ENCODE data around the gene MTPN. TPM values are rescaled to one million over a fixed set of nuclear protein-coding genes. Genes with fewer than 3 reads are reported as not detected.

MTPN gene
- total RNA-seq, 6 experiments from 2014 or later: 31.6 to 42.3 (median 39.5) TPM

DNA sequence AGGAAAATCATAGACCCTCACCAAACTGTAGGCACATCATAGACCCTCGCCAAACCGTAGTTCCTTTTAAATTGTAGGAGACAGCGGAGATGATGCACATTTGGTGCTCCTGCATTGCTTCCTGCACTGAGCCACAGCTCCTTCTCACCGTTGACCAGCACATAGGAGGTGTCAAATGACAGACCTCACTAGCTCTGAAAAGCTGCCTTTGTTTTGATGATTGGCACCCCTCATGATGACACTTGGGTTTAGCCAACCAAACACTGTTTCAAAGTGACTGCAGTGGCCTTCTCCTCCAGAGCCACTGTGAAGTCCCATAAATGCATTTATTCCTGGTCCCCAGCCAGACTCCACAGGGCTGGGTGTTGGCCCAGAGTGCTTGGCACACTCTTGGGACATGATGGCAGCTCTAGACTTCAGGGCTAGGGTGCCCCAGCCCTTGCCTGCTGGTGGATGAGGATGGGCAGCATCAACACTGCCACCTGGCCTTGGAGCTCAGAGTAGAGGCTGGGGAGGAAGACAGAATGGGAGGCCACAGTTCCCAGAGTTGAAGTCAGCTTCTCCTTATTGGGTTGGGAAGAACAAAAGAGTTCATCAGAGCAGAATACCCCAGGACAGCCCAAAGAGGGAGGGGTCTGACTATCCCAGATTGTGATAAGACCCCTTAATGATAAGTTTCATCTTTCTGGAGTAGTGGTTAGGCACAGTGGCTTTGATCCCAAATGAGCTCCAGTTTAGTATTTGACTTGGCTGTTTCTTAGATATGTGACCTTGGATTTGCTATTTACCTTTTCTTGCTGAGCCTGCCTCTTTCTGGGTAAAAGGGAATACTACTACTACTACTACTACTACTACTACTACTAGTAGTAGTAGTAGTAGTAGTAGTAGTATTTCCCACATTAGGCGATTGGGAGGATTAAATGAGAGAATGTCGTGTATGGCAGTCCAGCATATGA, 75.3 kb downstream of the MTPN start:
- TF ChIP-seq, protein P1, sequence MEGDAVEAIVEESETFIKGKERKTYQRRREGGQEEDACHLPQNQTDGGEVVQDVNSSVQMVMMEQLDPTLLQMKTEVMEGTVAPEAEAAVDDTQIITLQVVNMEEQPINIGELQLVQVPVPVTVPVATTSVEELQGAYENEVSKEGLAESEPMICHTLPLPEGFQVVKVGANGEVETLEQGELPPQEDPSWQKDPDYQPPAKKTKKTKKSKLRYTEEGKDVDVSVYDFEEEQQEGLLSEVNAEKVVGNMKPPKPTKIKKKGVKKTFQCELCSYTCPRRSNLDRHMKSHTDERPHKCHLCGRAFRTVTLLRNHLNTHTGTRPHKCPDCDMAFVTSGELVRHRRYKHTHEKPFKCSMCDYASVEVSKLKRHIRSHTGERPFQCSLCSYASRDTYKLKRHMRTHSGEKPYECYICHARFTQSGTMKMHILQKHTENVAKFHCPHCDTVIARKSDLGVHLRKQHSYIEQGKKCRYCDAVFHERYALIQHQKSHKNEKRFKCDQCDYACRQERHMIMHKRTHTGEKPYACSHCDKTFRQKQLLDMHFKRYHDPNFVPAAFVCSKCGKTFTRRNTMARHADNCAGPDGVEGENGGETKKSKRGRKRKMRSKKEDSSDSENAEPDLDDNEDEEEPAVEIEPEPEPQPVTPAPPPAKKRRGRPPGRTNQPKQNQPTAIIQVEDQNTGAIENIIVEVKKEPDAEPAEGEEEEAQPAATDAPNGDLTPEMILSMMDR (IDR thresholded peaks at IDR 0.05): no peak
- no peak for TF ChIP-seq POLR2A (IDR thresholded peaks at IDR 0.05)
- ATAC-seq: peak in 1 of 4 donors; percentile 42
- H3K27ac ChIP-seq: no peak overlapping the region

DNA sequence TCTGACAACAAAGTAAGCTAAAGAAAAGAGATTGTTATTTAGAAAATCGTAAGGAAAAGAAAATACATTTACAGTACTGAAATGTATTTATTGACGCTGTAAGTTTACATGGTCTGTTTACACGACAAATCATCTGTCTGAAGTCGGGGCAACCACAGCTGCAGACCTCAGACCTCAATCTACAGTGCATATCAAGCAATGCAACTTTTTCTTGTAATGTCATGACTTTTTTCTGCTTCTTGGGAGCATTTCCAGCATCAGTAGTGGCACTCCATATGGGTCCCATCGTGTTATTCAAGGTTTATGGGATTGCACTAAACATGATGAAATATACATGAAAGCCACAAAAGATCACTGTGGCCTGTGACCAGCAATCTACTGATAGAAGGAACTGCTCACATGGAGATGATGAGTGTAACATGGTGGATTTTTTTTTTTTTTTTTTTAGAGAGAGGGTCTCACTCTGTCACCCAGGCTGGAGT, 77.1 kb downstream of the MTPN start:
- no peak for TF ChIP-seq POLR2A (IDR thresholded peaks at IDR 0.05)
- TF ChIP-seq, protein P1 (IDR thresholded peaks at IDR 0.05): no peak
- intact Hi-C loops (cut with DNase I): no loop called here
- 71% methylated on average over 5 of the region's 5 CpGs for WGBS (ENCODE audit: insufficient coverage, low coverage, low lambda C conversion rate, missing lambda C conversion rate)

More for the DNA sequence above, 75.3 kb downstream of the MTPN start:
- Histone ChIP-seq H3K4me1 (no peaks in the 10 kb centered on the region), H3K36me3 (no peaks in the 10 kb centered on the region), H3K27me3 (no peaks in the 10 kb centered on the region), H3K4me3 (no peak overlapping the region), H3K9me3 (no peaks in the 10 kb centered on the region)
- WGBS (ENCODE audit: insufficient coverage, low coverage, low lambda C conversion rate, missing lambda C conversion rate): 91% methylated on average over 6 of the region's 6 CpGs
- DNase-seq: no peak
- intact Hi-C loops (cut with DNase I): no loop called here

DNA sequence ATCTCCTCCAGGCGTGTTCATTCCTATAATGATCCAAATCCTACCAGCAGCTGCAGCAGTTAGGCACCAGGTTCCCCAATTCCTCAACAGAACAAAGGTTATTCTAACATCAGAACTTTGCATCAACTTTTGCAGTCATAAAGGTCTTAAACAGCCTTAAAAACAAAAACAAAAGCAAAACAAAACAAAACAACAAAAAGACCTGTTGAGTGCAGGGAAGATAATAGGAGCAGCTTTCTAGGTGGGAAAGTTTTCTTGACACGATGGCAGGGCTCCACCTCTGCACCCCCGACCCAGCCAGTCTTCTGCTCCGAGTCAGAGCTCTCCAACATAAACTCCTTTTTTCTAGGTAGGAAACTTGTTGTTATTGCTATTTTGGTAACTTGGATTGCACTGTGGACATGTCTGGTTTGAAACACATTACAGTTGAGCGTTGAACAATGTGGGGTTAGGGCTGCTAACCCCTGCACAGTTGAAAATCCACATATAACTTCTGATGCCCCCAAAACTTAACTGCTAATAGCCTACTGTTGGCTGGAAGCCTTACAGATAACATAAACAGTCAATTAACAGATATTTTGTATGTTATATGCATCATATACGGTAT, 77.6 kb downstream of the MTPN start:
- intact Hi-C loops (cut with DNase I): no loop called here
- Histone ChIP-seq H3K27me3 (no peaks in the 10 kb centered on the region), H3K9me3 (no peaks in the 10 kb centered on the region), H3K4me1 (no peaks in the 10 kb centered on the region), H3K27ac (no peak overlapping the region), H3K4me3 (no peak overlapping the region), H3K36me3 (no peaks in the 10 kb centered on the region)
- no peak for TF ChIP-seq POLR2A (IDR thresholded peaks at IDR 0.05)
- TF ChIP-seq, protein P1 (IDR thresholded peaks at IDR 0.05): no peak
- no peak for ATAC-seq
- WGBS (ENCODE audit: insufficient coverage, low coverage, low lambda C conversion rate, missing lambda C conversion rate): 64% methylated on average over 6 of the region's 6 CpGs
- DNase-seq: no peak

More for the DNA sequence above, 77.1 kb downstream of the MTPN start:
- H3K9me3 ChIP-seq: no peaks in the 10 kb centered on the region
- DNase-seq (no peak), ATAC-seq (no peak)
- H3K4me1 ChIP-seq: no peaks in the 10 kb centered on the region
- no peak overlapping the region for H3K4me3 ChIP-seq
- H3K27me3 ChIP-seq: no peaks in the 10 kb centered on the region
- H3K36me3 ChIP-seq: no peaks in the 10 kb centered on the region
- no peak overlapping the region for H3K27ac ChIP-seq

DNA sequence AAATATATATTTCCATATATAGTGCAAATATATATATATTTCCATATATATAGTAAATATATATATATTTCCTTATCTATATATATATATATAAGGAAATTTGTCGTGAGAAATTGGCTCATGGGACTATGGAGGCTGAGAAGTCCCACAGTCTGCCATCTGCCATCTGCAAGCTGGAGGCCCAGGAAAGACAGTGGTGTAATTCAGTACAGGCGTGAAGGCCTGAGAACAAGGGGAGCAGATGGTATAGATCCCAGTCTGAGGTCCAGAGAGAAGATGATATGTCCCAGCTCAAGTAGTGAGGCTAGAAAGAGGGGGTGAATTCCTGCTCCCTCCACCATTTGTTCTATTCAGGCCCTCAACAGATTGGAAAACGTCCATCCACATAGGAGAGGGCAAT, 78.9 kb downstream of the MTPN start:
- Histone ChIP-seq H3K4me3 (no peak overlapping the region), H3K36me3 (no peaks in the 10 kb centered on the region), H3K4me1 (no peaks in the 10 kb centered on the region), H3K9me3 (no peaks in the 10 kb centered on the region), H3K27me3 (no peaks in the 10 kb centered on the region), H3K27ac (no peak overlapping the region)
- intact Hi-C loops (cut with DNase I): no loop called here
- 53% methylated on average over 2 of the region's 3 CpGs for WGBS (ENCODE audit: insufficient coverage, low coverage, low lambda C conversion rate, missing lambda C conversion rate)
- no peak for ATAC-seq
- no peak for TF ChIP-seq POLR2A (IDR thresholded peaks at IDR 0.05)
- TF ChIP-seq, protein P1 (IDR thresholded peaks at IDR 0.05): no peak
- no peak for DNase-seq
